Caco-2 (cell line): ENCODE data around the gene MRTFA. TPM values are rescaled to one million over a fixed set of nuclear protein-coding genes. Genes with fewer than 3 reads are reported as not detected.
A peak's percentile ranks its signal among the peaks of the same experiment; 100 is the strongest.

Experiments used
- BruUV-seq: library from RNA; stranded (reverse); fragments of 400-500 nt; replicated peaks from 2 replicates; lab custom pipeline; 2021; lab: Mats Ljungman, UMichigan
- CTCF ChIA-PET: fragments of 300-600 bp; sonication (Branson Sonifier 250); formaldehyde crosslinking; loops from one replicate; lab custom pipeline; 2022; ENCODE audit warnings: antibody characterized with exemption; lab: Charles Lee
- POLR2A ChIA-PET: fragments of 300-600 bp; sonication (Branson Sonifier 250); formaldehyde crosslinking; loops from one replicate; lab custom pipeline; 2022; ENCODE audit warnings: antibody characterized with exemption; lab: Charles Lee
- DNase-seq, 2 experiments: peaks; one replicate each; pipeline versions ENCODE4 v3.0.0 to v3.0.0-alpha.2; 2020 to 2022
- H3K27me3 ChIP-seq: replicated peaks from 2 replicates; pipeline ENCODE4 v1.6.0; 2011; ENCODE audit warnings: low read length; ENCODE audit not compliant: control insufficient read depth, insufficient read depth
- H3K36me3 ChIP-seq: 2 replicates; pipeline ENCODE4 v1.5.1; 2011; ENCODE audit warnings: low read length; ENCODE audit not compliant: control insufficient read depth, insufficient read depth
- H3K4me1 ChIP-seq: fragments of 250-450 bp; sonication (Bioruptor Pico); 2 replicates; pipeline ENCODE4 v1.5.1; 2020; ENCODE audit warnings: mild to moderate bottlenecking
- H3K4me3 ChIP-seq: 2 replicates; pipeline ENCODE4 v1.5.1; 2011; ENCODE audit warnings: low read depth, mild to moderate bottlenecking, control low read depth, low read length
- H3K9me3 ChIP-seq: fragments of 250-450 bp; sonication (Bioruptor Pico); 2 replicates; pipeline ENCODE4 v1.5.1; 2020; ENCODE audit warnings: mild to moderate bottlenecking, moderate library complexity
- H3K27ac Mint-ChIP-seq: one replicate; pipeline ENCODE4 v1.8.0; 2022; ENCODE audit warnings: mixed read lengths; ENCODE audit not compliant: unreplicated experiment
- H3K27me3 Mint-ChIP-seq: one replicate; pipeline ENCODE4 v1.8.0; 2022; ENCODE audit warnings: mixed read lengths; ENCODE audit not compliant: insufficient read depth, unreplicated experiment
- H3K36me3 Mint-ChIP-seq: one replicate; pipeline ENCODE4 v1.8.0; 2022; ENCODE audit warnings: mild to moderate bottlenecking, mixed read lengths; ENCODE audit not compliant: insufficient read depth, unreplicated experiment
- H3K4me1 Mint-ChIP-seq: one replicate; pipeline ENCODE4 v1.8.0; 2022; ENCODE audit warnings: low read depth, mixed read lengths; ENCODE audit not compliant: unreplicated experiment
- H3K4me3 Mint-ChIP-seq: one replicate; pipeline ENCODE4 v1.8.0; 2022; ENCODE audit warnings: mild to moderate bottlenecking, moderate library complexity, mixed read lengths; ENCODE audit not compliant: unreplicated experiment
- H3K9me3 Mint-ChIP-seq: one replicate; pipeline ENCODE4 v1.8.0; 2022; ENCODE audit warnings: mixed read lengths; ENCODE audit not compliant: unreplicated experiment
- CTCF ChIP-seq, 2 experiments: fragments of 200-600 bp in 1 of 2; IDR thresholded peaks; 1 replicate in 1 of 2; 2 replicates in 1 of 2; pipeline versions ENCODE4 v1.5.1 to v1.8.0; 2011 to 2022; ENCODE audit warnings: antibody characterized with exemption in 1 of 2, control low read depth in 1 of 2, inconsistent platforms in 1 of 2, low read depth in 1 of 2, low read length in 1 of 2, mild to moderate bottlenecking in 1 of 2, moderate library complexity in 1 of 2; ENCODE audit not compliant: insufficient read depth in 1 of 2, severe bottlenecking in 1 of 2, unreplicated experiment in 1 of 2
- intact Hi-C: fragments of 100-400 bp; cut with micrococcal nuclease; formaldehyde crosslinking; loops from one replicate; pipeline ENCODE4 v1.10.0; 2022; ENCODE audit not compliant: unreplicated experiment
- total RNA-seq: library from RNA; stranded (reverse); gene quantifications from 2 replicates; pipeline ENCODE4 v1.2.3, GENCODE V29; 2022

Gene MRTFA
- total RNA-seq, 1 experiment from 2014 or later, result 38.7 TPM

GRCh38 chr22:40478338-40479125, 158.0 kb downstream of the MRTFA start:
- no TSS peak for BruUV-seq
- H3K4me3 Mint-ChIP-seq, result no peak overlapping the region
- H3K9me3 Mint-ChIP-seq, result no peaks in the 10 kb centered on the region
- peak overlapping the region; percentile 21 for H3K27ac Mint-ChIP-seq
- H3K36me3 ChIP-seq, result no peaks in the 10 kb centered on the region
- intact Hi-C loops, result no loop called here
- peaks cover 15% of the 10 kb centered on the region for H3K36me3 Mint-ChIP-seq
- peaks cover 22% of the 10 kb centered on the region for H3K4me1 Mint-ChIP-seq
- DNase-seq, result no peak
- no peaks in the 10 kb centered on the region for H3K9me3 ChIP-seq
- H3K27me3 ChIP-seq, result no peaks in the 10 kb centered on the region
- peaks cover 21% of the 10 kb centered on the region for H3K4me1 ChIP-seq
- POLR2A ChIA-PET, result no interaction called here
- CTCF ChIA-PET, result no interaction called here
- TF ChIP-seq CTCF (IDR thresholded peaks at IDR 0.05; ENCODE audit: insufficient read depth in 1 of 2, low read depth in 1 of 2, low read length in 1 of 2, severe bottlenecking in 1 of 2, unreplicated experiment in 1 of 2), result no peak
- H3K4me3 ChIP-seq, result no peak overlapping the region
- H3K27me3 Mint-ChIP-seq, result no peaks in the 10 kb centered on the region

GRCh38 chr22:40477683-40478337, 158.7 kb downstream of the MRTFA start:
- Mint-ChIP-seq H3K27ac (peak overlapping the region; percentile 21), H3K4me1 (peaks cover 22% of the 10 kb centered on the region), H3K4me3 (no peak overlapping the region), H3K9me3 (no peaks in the 10 kb centered on the region), H3K27me3 (no peaks in the 10 kb centered on the region), H3K36me3 (peaks cover 14% of the 10 kb centered on the region)
- POLR2A ChIA-PET, result no interaction called here
- CTCF ChIA-PET, result interaction anchor here (0.7 kb wide), 1 partner anchor 38 kb away, joined by 7 read pairs; no protein-coding TSS in a partner anchor
- no peak for DNase-seq
- no peaks in the 10 kb centered on the region for H3K9me3 ChIP-seq
- no TSS peak for BruUV-seq
- H3K36me3 ChIP-seq, result no peaks in the 10 kb centered on the region
- intact Hi-C loops, result no loop called here
- H3K4me3 ChIP-seq, result no peak overlapping the region
- H3K27me3 ChIP-seq, result no peaks in the 10 kb centered on the region
- TF ChIP-seq CTCF (IDR thresholded peaks at IDR 0.05; ENCODE audit: insufficient read depth in 1 of 2, low read depth in 1 of 2, low read length in 1 of 2, severe bottlenecking in 1 of 2, unreplicated experiment in 1 of 2), result no peak
- peaks cover 21% of the 10 kb centered on the region for H3K4me1 ChIP-seq

- intact Hi-C loops, result no loop called here
Measured at GRCh38 chr22:40476341-40476740, 160.2 kb downstream of the MRTFA start.

More at GRCh38 chr22:40476341-40476740, 160.2 kb downstream of the MRTFA start:
- ChIA-PET CTCF (no interaction called here), POLR2A (no interaction called here)
- H3K4me3 Mint-ChIP-seq, result no peak overlapping the region
- H3K4me1 Mint-ChIP-seq, result peaks cover 15% of the 10 kb centered on the region
- TF ChIP-seq CTCF (IDR thresholded peaks at IDR 0.05; ENCODE audit: insufficient read depth in 1 of 2, low read depth in 1 of 2, low read length in 1 of 2, severe bottlenecking in 1 of 2, unreplicated experiment in 1 of 2), result no peak
- H3K27ac Mint-ChIP-seq, result no peak overlapping the region
- Histone ChIP-seq H3K27me3 (no peaks in the 10 kb centered on the region), H3K4me3 (no peak overlapping the region), H3K36me3 (no peaks in the 10 kb centered on the region), H3K9me3 (no peaks in the 10 kb centered on the region), H3K4me1 (peaks cover 14% of the 10 kb centered on the region)
- H3K36me3 Mint-ChIP-seq, result peaks cover 10% of the 10 kb centered on the region
- no peaks in the 10 kb centered on the region for H3K27me3 Mint-ChIP-seq
- H3K9me3 Mint-ChIP-seq, result no peaks in the 10 kb centered on the region
- DNase-seq, result no peak
- no TSS peak for BruUV-seq
